Spleen (tissue), 11 donors: Measurements from ENCODE around the gene TDO2. TPM values are rescaled to one million over a fixed set of nuclear protein-coding genes. Genes with fewer than 3 reads are reported as not detected.

Source experiments
- DNase-seq: peaks from one replicate; pipeline ENCODE4 v3.0.0-alpha.2; 2020
- H3K27ac ChIP-seq, 8 donors: fragments of 200-600 bp; sonication (generic) in 7 of 8; 1 replicate in 4 of 8; 2 replicates in 4 of 8; pipeline versions ENCODE4 v1.5.0 to v1.8.0; 2016 to 2021; ENCODE audit warnings: inconsistent platforms in 4 of 8, mild to moderate bottlenecking in 4 of 8, moderate library complexity in 1 of 8
- H3K27me3 ChIP-seq, 7 donors: fragments of 200-600 bp; sonication (generic) in 6 of 7; replicated peaks in 1 of 7; 1 replicate in 4 of 7; 2 replicates in 3 of 7; pipeline versions ENCODE4 v1.5.0 to v1.8.0; 2016 to 2021; ENCODE audit warnings: inconsistent platforms in 3 of 7, mild to moderate bottlenecking in 1 of 7
- H3K36me3 ChIP-seq, 6 donors: fragments of 200-600 bp; sonication (generic) in 5 of 6; 1 replicate in 4 of 6; 2 replicates in 2 of 6; pipeline versions ENCODE4 v1.5.0 to v1.8.0; 2016 to 2021; ENCODE audit warnings: inconsistent platforms in 2 of 6
- H3K4me1 ChIP-seq, 6 donors: fragments of 200-600 bp; sonication (generic) in 5 of 6; 1 replicate in 3 of 6; 2 replicates in 3 of 6; pipeline versions ENCODE4 v1.5.0 to v1.8.0; 2016 to 2021; ENCODE audit warnings: inconsistent platforms in 3 of 6
- H3K4me3 ChIP-seq, 8 donors: fragments of 200-600 bp; sonication (generic) in 7 of 8; 1 replicate in 4 of 8; 2 replicates in 4 of 8; pipeline versions ENCODE4 v1.5.0 to v1.8.0; 2016 to 2021; ENCODE audit warnings: inconsistent platforms in 4 of 8, mild to moderate bottlenecking in 4 of 8, moderate library complexity in 2 of 8
- H3K9me3 ChIP-seq, 8 donors: fragments of 200-600 bp; sonication (generic) in 7 of 8; 1 replicate in 4 of 8; 2 replicates in 4 of 8; pipeline versions ENCODE4 v1.5.0 to v1.8.0; 2016 to 2021; ENCODE audit warnings: inconsistent platforms in 4 of 8
- POLR2A ChIP-seq, 3 donors: fragments of 450-650 bp; IDR thresholded peaks; one replicate each; pipeline ENCODE4 v1.5.1; 2017; ENCODE audit warnings: antibody characterized with exemption in 3 of 3, mild to moderate bottlenecking in 1 of 3
- POLR2AphosphoS5 ChIP-seq, 3 donors: sonication (generic); formaldehyde crosslinking; IDR thresholded peaks; one replicate each; pipeline ENCODE4 v1.5.1; 2017; ENCODE audit warnings: antibody characterized with exemption in 3 of 3
- WGBS, 5 donors: extraction: QIAGEN DNeasy Blood & Tissue Kit in 3 of 5; methylation state at CpG; one replicate each; pipeline versions ENCODE4 v1.1.5 to v1.1.7; 2013 to 2018; 5-methylcytosine and 5-hydroxymethylcytosine counted together
- intact Hi-C: fragments of 100-400 bp; cut with DNase I; formaldehyde crosslinking; loops from one replicate; pipeline ENCODE4 v1.15.0; 2023; ENCODE audit warnings: low total_unique reads
- polyA plus RNA-seq, 3 donors: library from polyadenylated mRNA; stranded (reverse); fragments of 200-250 nt; gene quantifications; one replicate each; pipeline ENCODE4 v1.2.1, GENCODE V29; 2013
- total RNA-seq, 7 donors: library from RNA; depleted of rRNA in 3 of 7; stranded (reverse); fragments of >200 nt in 3 of 7; fragmentation: NEBNext Ultra II Directional in 4 of 7; extraction: Animal tissue kit (Norgen Biotek cat#: 25700) in 4 of 7; gene quantifications; one replicate each; pipeline versions ENCODE4 v1.1.0 to v1.2.1, GENCODE V29; 2016 to 2021
- TF ChIP-seq, protein P1 (sequence below), 11 experiments: fragments of 200-600 bp in 7 of 11; fragments of 450-650 bp in 4 of 11; sonication (generic) in 4 of 11; IDR thresholded peaks in 8 of 11; conservative IDR thresholded peaks in 3 of 11; 1 replicate in 7 of 11; 2 replicates in 4 of 11; pipeline versions ENCODE4 v1.4.0 to v1.8.0; 2016 to 2021; ENCODE audit warnings: antibody characterized with exemption in 11 of 11, inconsistent platforms in 4 of 11, mild to moderate bottlenecking in 1 of 11
- donor health status: healthy with polysubstance abuse.
- donor health status: DM: no; HTN: no; CAD: no; lungs with moderate emphysema.
- donor health status: DM: no; HTN: no; CAD: no.
- donor health status: Bipolar disorder and iron deficiency.
- donor health status: healthy.
- donor health status: DM: no; HTN: no; CAD: no.
- donor health status: DM: yes; HTN: yes; CAD: no.

Gene TDO2
- total and polyA plus RNA-seq, 10 donors = 0.37 to 3.6 (median 1.8) TPM

DNA sequence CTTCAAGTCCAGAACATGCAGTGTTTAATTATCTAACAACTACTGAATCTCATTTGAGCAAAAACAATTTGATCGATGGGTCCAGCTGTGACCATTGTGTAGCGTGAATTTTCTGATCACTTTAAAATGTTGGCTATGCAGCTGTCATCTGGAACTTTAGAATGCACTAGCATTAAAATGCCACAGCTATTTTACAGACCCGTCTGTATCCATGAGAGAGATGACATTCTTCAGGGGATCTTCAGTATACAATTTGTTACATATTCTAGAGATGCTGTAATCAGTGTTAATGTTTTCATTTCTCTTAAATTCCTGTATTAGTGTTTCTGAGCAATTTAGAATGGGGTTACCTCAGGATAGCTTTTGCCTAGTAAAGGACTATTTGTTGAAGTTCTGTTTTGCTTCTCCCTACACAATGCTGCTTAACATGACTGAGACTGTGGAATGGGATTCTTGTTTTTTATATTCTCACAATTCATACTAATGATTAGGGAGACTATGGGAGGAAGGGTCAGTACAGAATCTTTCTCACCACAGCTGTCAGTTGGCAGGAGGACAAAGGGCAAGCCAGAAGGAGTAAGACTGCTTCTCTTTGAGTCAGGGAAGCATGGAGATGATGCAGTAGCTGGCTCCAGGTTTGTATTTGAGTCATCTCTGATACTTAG lies 63.4 kb downstream of the TDO2 start:
- TF ChIP-seq, protein P1, sequence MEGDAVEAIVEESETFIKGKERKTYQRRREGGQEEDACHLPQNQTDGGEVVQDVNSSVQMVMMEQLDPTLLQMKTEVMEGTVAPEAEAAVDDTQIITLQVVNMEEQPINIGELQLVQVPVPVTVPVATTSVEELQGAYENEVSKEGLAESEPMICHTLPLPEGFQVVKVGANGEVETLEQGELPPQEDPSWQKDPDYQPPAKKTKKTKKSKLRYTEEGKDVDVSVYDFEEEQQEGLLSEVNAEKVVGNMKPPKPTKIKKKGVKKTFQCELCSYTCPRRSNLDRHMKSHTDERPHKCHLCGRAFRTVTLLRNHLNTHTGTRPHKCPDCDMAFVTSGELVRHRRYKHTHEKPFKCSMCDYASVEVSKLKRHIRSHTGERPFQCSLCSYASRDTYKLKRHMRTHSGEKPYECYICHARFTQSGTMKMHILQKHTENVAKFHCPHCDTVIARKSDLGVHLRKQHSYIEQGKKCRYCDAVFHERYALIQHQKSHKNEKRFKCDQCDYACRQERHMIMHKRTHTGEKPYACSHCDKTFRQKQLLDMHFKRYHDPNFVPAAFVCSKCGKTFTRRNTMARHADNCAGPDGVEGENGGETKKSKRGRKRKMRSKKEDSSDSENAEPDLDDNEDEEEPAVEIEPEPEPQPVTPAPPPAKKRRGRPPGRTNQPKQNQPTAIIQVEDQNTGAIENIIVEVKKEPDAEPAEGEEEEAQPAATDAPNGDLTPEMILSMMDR (IDR thresholded peaks at IDR 0.05 in 8 of 11, conservative IDR thresholded peaks at IDR 0.05 in 3 of 11) = no peak
- TF ChIP-seq POLR2AphosphoS5 (IDR thresholded peaks at IDR 0.05) (no peak), POLR2A (IDR thresholded peaks at IDR 0.05) (no peak)
- no peaks in the 10 kb centered on the region for H3K36me3 ChIP-seq
- no peak for DNase-seq
- H3K9me3 ChIP-seq = no peaks in the 10 kb centered on the region
- no peaks in the 10 kb centered on the region for H3K4me1 ChIP-seq
- H3K27me3 ChIP-seq = no peaks in the 10 kb centered on the region
- H3K27ac ChIP-seq = no peak overlapping the region
- H3K4me3 ChIP-seq = no peak overlapping the region
- 81 to 91% (median 85%) methylated on average over 3 of the region's 3 CpGs for WGBS, 5 donors
- intact Hi-C loops = no loop called here

Other genes starting within 250 kb of the TDO2 start
- 10 to 100 TPM; 19.0 to 44.9 (median 29.9) TPM for gene GUCY1A1, start 236.8 kb upstream of the TDO2 start, total RNA-seq
- gene GUCY1A1, start 236.8 kb upstream of the TDO2 start, polyA plus RNA-seq = 1 to 10 TPM; 2.0 to 2.7 (median 2.7) TPM
- 10 to 100 TPM; 13.9 to 20.8 (median 16.8) TPM for gene GUCY1B1, start 144.7 kb upstream of the TDO2 start, total RNA-seq
- gene GUCY1B1, start 144.7 kb upstream of the TDO2 start, polyA plus RNA-seq = 1 to 10 TPM; 3.6 to 6.1 (median 5.8) TPM
- gene ASIC5, start 37.4 kb upstream of the TDO2 start, total RNA-seq = not detected
- not detected for gene ASIC5, start 37.4 kb upstream of the TDO2 start, polyA plus RNA-seq
- gene CTSO, start 50.2 kb downstream of the TDO2 start, total RNA-seq = 10 to 100 TPM; 24.5 to 48.7 (median 34.0) TPM
- 10 to 100 TPM in 1 of 3 donors, 1 to 10 TPM in 2; 8.0 to 13.4 (median 9.7) TPM for gene CTSO, start 50.2 kb downstream of the TDO2 start, polyA plus RNA-seq